ENCODE results near the gene G6PC1.

DNA sequence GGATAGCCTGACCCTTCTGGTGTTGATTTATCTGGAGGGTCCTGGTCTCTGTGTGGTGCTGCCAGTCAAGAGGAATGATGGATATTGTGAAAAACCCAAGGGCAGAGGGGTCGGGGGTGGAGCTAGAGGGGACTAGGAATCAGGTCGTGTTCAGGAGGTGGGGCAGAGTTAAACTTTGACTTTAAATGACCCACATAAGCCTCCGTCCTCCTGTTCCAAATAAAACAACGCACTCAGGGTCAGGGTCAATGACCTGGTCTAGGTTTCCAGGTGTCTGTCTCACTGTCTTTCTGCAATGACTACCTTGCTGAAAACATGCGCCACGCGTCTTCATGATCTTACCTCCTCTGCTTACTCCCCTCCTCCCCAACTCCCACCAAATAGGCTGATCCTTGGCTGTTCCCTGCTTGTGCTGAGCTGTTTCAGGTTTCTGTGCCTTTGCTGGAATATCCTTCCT, 34.9 kb upstream of the G6PC1 start:
- TF ChIP-seq, protein P1, sequence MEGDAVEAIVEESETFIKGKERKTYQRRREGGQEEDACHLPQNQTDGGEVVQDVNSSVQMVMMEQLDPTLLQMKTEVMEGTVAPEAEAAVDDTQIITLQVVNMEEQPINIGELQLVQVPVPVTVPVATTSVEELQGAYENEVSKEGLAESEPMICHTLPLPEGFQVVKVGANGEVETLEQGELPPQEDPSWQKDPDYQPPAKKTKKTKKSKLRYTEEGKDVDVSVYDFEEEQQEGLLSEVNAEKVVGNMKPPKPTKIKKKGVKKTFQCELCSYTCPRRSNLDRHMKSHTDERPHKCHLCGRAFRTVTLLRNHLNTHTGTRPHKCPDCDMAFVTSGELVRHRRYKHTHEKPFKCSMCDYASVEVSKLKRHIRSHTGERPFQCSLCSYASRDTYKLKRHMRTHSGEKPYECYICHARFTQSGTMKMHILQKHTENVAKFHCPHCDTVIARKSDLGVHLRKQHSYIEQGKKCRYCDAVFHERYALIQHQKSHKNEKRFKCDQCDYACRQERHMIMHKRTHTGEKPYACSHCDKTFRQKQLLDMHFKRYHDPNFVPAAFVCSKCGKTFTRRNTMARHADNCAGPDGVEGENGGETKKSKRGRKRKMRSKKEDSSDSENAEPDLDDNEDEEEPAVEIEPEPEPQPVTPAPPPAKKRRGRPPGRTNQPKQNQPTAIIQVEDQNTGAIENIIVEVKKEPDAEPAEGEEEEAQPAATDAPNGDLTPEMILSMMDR (IDR thresholded peaks at IDR 0.05) = no peak
- TF ChIP-seq EP300 (IDR thresholded peaks at IDR 0.05) = no peak

Data from tibial nerve (tissue), 4 donors.